GM13976 (cell line): ENCODE measurements around the gene HELQ.
"Not testable (repeated sequence)": the region's sequence is repeated elsewhere in the genome, so short reads cannot be mapped to it uniquely, and the experiment has no call there.

Experiments used
- DNase-seq: peaks from one replicate; pipeline ENCODE4 v3.0.0; 2012; ENCODE audit warnings: low spot score
- in situ Hi-C: fragments of 300-500 bp; cut with MboI; formaldehyde crosslinking; loops from one replicate; pipeline ENCODE4 v1.12.0; 2022; ENCODE audit warnings: low sequenced_read_pairs, mixed read lengths, inconsistent platforms; ENCODE audit not compliant: unreplicated experiment
- TF ChIP-seq, protein P1 (sequence below): IDR thresholded peaks from 2 replicates; pipeline ENCODE4 v1.5.1; 2012; ENCODE audit warnings: borderline replicate concordance, mild to moderate bottlenecking; ENCODE audit not compliant: insufficient read depth; ENCODE audit errors: extremely low read depth, missing control alignments, control extremely low read depth

HELQ gene

DNA sequence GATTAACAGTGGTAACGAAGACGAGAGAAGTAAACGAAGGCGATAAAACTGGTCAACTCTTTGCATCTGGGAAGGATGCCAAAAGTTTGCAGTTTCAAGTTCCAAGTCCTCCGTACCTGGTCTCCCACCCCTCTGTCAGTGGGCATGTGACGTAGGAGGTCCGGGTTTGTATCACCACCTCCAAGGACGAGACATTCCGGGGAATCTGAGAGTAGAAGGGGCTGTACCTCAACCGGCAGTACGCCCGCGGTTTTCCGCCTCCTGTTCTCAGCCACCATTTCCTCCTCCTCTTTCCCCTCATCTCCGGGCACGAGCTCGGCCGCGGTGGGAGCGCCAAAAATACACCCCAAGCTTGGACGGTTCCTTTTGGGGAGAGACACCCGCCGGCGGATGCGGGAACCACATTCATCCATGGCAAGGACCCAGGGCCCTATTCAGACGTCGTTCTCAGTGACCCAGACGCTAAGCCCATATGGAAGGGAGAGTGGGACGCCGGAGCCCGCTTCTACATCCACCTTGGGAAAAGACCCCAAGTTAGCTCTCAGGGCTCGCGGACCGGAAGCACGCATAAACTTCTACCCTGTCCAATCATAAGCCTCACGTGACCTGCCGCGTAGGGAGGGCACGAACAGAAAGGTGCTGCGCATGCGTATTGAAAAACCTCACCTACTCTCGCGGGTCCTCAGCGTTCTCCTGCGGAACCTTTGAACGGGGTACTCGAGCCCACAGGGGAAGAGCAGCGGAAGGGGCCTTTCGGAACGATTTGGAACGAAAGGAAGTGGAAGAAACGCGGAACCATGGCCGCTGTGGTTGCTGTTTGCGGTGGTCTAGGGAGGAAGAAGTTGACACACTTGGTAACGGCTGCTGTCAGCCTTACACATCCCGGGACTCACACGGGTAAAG is at the start of gene HELQ, which contains the start of gene MRPS18C:
TSS of gene HELQ (minus strand) at position 543 of the 903 bp plus-strand sequence. CDS start at position 413, 130 bp downstream.
TSS of gene MRPS18C (plus strand) at position 778 of the 903 bp plus-strand sequence. CDS start at position 798, 20 bp downstream.
- in situ Hi-C loops = no loop called here
- DNase-seq = peak; percentile 92
- TF ChIP-seq, protein P1, sequence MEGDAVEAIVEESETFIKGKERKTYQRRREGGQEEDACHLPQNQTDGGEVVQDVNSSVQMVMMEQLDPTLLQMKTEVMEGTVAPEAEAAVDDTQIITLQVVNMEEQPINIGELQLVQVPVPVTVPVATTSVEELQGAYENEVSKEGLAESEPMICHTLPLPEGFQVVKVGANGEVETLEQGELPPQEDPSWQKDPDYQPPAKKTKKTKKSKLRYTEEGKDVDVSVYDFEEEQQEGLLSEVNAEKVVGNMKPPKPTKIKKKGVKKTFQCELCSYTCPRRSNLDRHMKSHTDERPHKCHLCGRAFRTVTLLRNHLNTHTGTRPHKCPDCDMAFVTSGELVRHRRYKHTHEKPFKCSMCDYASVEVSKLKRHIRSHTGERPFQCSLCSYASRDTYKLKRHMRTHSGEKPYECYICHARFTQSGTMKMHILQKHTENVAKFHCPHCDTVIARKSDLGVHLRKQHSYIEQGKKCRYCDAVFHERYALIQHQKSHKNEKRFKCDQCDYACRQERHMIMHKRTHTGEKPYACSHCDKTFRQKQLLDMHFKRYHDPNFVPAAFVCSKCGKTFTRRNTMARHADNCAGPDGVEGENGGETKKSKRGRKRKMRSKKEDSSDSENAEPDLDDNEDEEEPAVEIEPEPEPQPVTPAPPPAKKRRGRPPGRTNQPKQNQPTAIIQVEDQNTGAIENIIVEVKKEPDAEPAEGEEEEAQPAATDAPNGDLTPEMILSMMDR = no peak

DNA sequence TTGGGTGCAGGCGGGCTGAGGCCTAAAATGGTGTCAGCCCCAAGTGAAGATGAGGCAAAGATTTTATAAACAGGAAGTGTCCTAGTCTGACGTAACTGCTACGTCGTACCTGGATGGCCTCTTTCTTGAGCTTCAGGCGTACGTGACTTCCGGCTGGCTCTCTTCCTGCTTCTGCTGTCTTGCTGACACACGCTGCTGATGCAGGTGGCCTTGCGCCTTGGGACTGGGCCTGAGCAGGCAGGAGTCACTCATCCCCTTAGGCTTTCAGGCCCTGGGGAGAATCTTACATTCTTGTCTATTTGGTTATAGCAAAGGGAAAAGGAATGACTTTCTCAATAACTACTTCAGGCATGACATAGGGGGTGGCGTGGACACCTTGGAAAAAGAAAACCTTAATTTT is 49.4 kb upstream of the HELQ start:
- no peak for DNase-seq

DNA sequence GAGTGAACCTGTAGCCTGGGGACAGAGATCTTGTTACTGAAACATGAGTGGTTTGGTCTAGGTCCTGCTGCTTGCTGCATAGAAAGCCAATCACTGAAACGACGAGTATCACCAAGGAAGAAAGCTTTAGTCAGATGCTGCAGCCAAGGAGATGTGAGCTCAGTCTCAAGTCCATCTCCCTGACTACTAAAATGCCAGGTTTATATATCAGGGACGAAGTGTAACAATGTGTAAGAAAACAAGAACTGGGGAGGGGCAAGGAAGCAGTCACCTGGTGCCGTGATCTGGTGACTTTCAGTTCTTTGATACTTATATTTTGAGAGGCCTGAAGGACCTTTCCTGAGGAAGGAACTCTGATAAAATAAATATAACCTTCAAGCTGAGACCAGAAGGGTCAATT is 48.9 kb upstream of the HELQ start:
- in situ Hi-C loops = loop anchor here (5.0 kb wide), 1 partner anchor 133 kb away; no protein-coding TSS in a partner anchor
- TF ChIP-seq, protein P1 = no peak
- no peak for DNase-seq

More for the DNA sequence above, 49.4 kb upstream of the HELQ start:
- in situ Hi-C loops = loop anchor here (5.0 kb wide), 1 partner anchor 132 kb away; no protein-coding TSS in a partner anchor
- TF ChIP-seq, protein P1 = no peak

DNA sequence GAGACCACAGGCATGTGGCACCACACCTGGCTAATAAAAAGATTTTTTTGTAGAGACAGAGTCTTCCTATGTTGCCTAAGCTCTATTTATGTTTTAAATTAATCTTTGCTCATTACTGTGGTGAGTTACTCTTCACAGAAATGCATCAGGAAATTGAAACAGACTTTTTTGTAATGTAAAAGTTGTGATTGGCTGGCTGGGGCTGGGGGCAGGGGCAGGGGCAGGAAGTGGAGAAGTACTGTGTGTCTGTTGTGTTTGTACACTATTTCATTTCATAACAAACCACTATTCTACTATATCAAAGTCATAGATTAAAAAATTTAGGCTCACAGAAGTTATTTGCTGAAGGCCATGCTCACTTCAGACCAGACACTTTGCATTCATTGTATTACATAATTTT is 48.4 kb upstream of the HELQ start:
- in situ Hi-C loops = loop anchor here (5.0 kb wide), 1 partner anchor 133 kb away; no protein-coding TSS in a partner anchor
- DNase-seq = no peak

DNA sequence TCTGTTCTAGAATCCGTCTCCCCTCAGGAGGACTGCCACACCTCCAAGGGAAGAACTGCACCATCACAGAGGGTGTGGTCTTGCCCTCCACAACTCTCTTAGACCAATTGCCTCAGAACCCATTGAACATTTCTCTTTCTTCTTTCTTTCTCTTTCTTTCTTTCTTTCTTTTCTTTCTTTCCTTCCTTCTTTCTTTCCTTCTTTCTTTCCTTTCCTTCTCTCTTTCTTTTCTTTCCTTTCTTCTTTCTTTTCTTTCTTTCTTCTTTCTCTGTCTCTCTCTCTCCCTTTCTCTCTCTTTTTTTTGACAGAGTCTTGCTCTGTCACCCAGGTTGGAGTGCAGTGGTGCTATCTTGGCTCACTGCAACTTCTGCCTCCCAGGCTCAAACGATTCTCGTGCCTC is 46.0 kb upstream of the HELQ start:
- DNase-seq = not testable (repeated sequence)
- in situ Hi-C loops = loop anchor here (5.0 kb wide), 1 partner anchor 136 kb away; no protein-coding TSS in a partner anchor

More for the DNA sequence above, 48.4 kb upstream of the HELQ start:
- TF ChIP-seq, protein P1 = no peak

DNA sequence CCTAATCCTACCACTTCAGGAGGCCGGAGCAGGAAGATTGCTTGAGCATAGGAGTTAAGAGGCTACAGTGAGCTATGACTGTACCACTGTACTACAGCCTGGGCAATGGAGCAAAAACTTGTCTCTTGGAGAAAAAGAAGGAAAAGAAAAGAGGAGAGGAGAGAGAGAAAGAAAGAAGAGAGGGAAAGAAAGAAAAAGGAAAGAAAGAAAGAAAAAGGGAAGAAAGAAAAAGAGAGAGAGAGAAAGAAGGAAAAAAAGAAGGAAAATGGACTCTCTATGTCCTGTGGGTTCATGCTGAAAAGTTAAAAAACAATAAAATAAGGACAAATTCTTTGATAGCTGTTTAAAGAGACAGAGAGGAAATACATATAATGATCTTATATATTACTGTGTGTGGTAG is 42.6 kb upstream of the HELQ start:
- TF ChIP-seq, protein P1 = no peak
- in situ Hi-C loops = no loop called here
- no peak for DNase-seq

- in situ Hi-C loops, DNase-seq: not testable (repeated sequence)
Measured at GRCh38 chr4:83496085-83496917, 40.7 kb upstream of the HELQ start.
